Measurements from ENCODE around the gene RBKS. TPM values are rescaled to one million over a fixed set of nuclear protein-coding genes. Genes with fewer than 3 reads are reported as not detected.

Gene RBKS
- polyA plus RNA-seq, 1 of the 3 experiments (the other 2 are of a cell fraction): 7.4 TPM

- no peaks in the 10 kb centered on the region for H3K9me2 ChIP-seq
- no peak overlapping the region for H3K4me3 ChIP-seq (ENCODE audit: low read depth in 2 of 2, low read length in 1 of 2)
- H3K9ac ChIP-seq: peak overlapping the region; percentile 5
- H3K27me3 ChIP-seq (ENCODE audit: insufficient read depth): no peaks in the 10 kb centered on the region
- WGBS (ENCODE audit: low lambda C conversion rate): 28% methylated on average over 3 of the region's 3 CpGs
- peaks cover 0 to 18% of the 10 kb centered on the region in 2 experiments; a peak in 1 of 4 replicates for H3K4me1 ChIP-seq (ENCODE audit: control insufficient read depth in 1 of 2, insufficient read depth in 2 of 2, low read depth in 1 of 2, low read length in 1 of 2)
- peak overlapping the region in 1 of 2 experiments; percentile 59; a peak in 2 of 4 replicates for H3K27ac ChIP-seq (ENCODE audit: low read depth in 2 of 2, low read length in 1 of 2)
- no peak for DNase-seq
- no peaks in the 10 kb centered on the region for H3K36me3 ChIP-seq (replicated peaks in 1 of 2; ENCODE audit: control insufficient read depth in 1 of 2, insufficient read depth in 2 of 2, low read length in 1 of 2)
- H3F3A ChIP-seq (replicated peaks; ENCODE audit: insufficient read depth): peaks cover 21% of the 10 kb centered on the region
- peak overlapping the region; percentile 16 for H3K4me2 ChIP-seq
- ChIA-PET POLR2A (no interaction called here), CTCF (interaction anchor here (1.4 to 3.0 kb wide), 5 partner anchors 13 to 560 kb away, joined by 3 to 10 read pairs (median 4); no protein-coding TSS in a partner anchor)
- H4K20me1 ChIP-seq (ENCODE audit: insufficient read depth): no peaks in the 10 kb centered on the region
- no peaks in the 10 kb centered on the region for H3K79me2 ChIP-seq (ENCODE audit: insufficient read depth)
- no peak overlapping the region for H2AFZ ChIP-seq (ENCODE audit: low read depth)
- no peaks in the 10 kb centered on the region for H3K9me3 ChIP-seq
- TF ChIP-seq POLR2AphosphoS5 (IDR thresholded peaks at IDR 0.05; ENCODE audit: low read depth, low read length): no peak
- no peak for TF ChIP-seq TAF1 (IDR thresholded peaks at IDR 0.05; ENCODE audit: borderline replicate concordance, low read depth, low read length)
- no peak for TF ChIP-seq MEF2A (IDR thresholded peaks at IDR 0.05; ENCODE audit: borderline replicate concordance, low read depth)
- peak; percentile 76 for TF ChIP-seq TCF12 (IDR thresholded peaks at IDR 0.05)
- TF ChIP-seq GABPA (IDR thresholded peaks at IDR 0.05; ENCODE audit: low read depth): no peak
- no peak for TF ChIP-seq YY1 (IDR thresholded peaks at IDR 0.05; ENCODE audit: low read depth)
- no peak for TF ChIP-seq REST (IDR thresholded peaks at IDR 0.05; ENCODE audit: low read depth, low read length)
- TF ChIP-seq ELF1 (IDR thresholded peaks at IDR 0.05): no peak
- no peak for TF ChIP-seq NRF1 (IDR thresholded peaks at IDR 0.05; ENCODE audit: low read depth, low read length)
- no peak for TF ChIP-seq FOXJ3 (CRISPR knock-in tag; IDR thresholded peaks at IDR 0.05)
- TF ChIP-seq FOXM1 (IDR thresholded peaks at IDR 0.05; ENCODE audit: low read depth): no peak
- TF ChIP-seq RAD21 (IDR thresholded peaks at IDR 0.05; ENCODE audit: low read length): no peak
- no peak for TF ChIP-seq SMC3 (IDR thresholded peaks at IDR 0.05; ENCODE audit: low read depth, low read length)
- TF ChIP-seq RFX5 (IDR thresholded peaks at IDR 0.05; ENCODE audit: low read length): no peak
- no peak for TF ChIP-seq EZH2phosphoT487 (IDR thresholded peaks at IDR 0.05; ENCODE audit: borderline replicate concordance, low read depth)
- TF ChIP-seq FOSL2 (IDR thresholded peaks at IDR 0.05; ENCODE audit: borderline replicate concordance, low read depth): peak; percentile 72; the same call in 1 of the 2 replicates
- no peak for TF ChIP-seq SIN3A (IDR thresholded peaks at IDR 0.05; ENCODE audit: borderline replicate concordance, low read depth, low read length)
- TF ChIP-seq RCOR1 (IDR thresholded peaks at IDR 0.05; ENCODE audit: low read length): no peak
- no peak for TF ChIP-seq CHD2 (IDR thresholded peaks at IDR 0.05; ENCODE audit: low read length, partially characterized antibody)
- peak; percentile 59; the same call in 1 of the 2 replicates for TF ChIP-seq MAX (IDR thresholded peaks at IDR 0.05; ENCODE audit: low read depth)
- no peak for TF ChIP-seq MXI1 (IDR thresholded peaks at IDR 0.05; ENCODE audit: low read depth, low read length)
- no peak for TF ChIP-seq ZBTB33 (IDR thresholded peaks at IDR 0.05; ENCODE audit: borderline replicate concordance, low read depth)
- no peak; the same call in 1 of the 2 replicates for TF ChIP-seq PBX3 (IDR thresholded peaks at IDR 0.05)
- no peak for TF ChIP-seq USF2 (IDR thresholded peaks at IDR 0.05; ENCODE audit: borderline replicate concordance, low read depth, low read length)
- TF ChIP-seq JUND (IDR thresholded peaks at IDR 0.05): peak; percentile 61
- TF ChIP-seq RXRA (IDR thresholded peaks at IDR 0.05; ENCODE audit: borderline replicate concordance, low read depth): no peak
- TF ChIP-seq EP300 (IDR thresholded peaks at IDR 0.05; ENCODE audit: borderline replicate concordance in 1 of 2, low read depth in 1 of 2, low read length in 1 of 2): peak in 1 of 2 experiments; percentile 48; a peak in 2 of 4 replicates
Measured at GRCh38 chr2:27809761-27810241, 80.4 kb downstream of the RBKS start.

Measured in SK-N-SH (cell line).